HAP-1 (cell line): ENCODE results near the gene ABHD11.
"Not testable (repeated sequence)": the region's sequence is repeated elsewhere in the genome, so short reads cannot be mapped to it uniquely, and the experiment has no call there.

Source experiments
- DNase-seq, 2 experiments: peaks; one replicate each; pipeline ENCODE4 v3.0.0-alpha.2; 2016 to 2020; ENCODE audit warnings: low spot score in 2 of 2
- H3K27me3 ChIP-seq: fragments of 250-450 bp; sonication (Bioruptor Pico); 2 replicates; pipeline ENCODE4 v1.5.1; 2020; ENCODE audit warnings: low read depth, mild to moderate bottlenecking, moderate library complexity
- H3K36me3 ChIP-seq: fragments of 250-450 bp; sonication (Bioruptor Pico); replicated peaks from 2 replicates; pipeline ENCODE4 v1.5.1; 2020; ENCODE audit warnings: mild to moderate bottlenecking
- H3K4me1 ChIP-seq: fragments of 250-450 bp; sonication (Bioruptor Pico); 2 replicates; pipeline ENCODE4 v1.5.1; 2020; ENCODE audit warnings: mild to moderate bottlenecking
- H3K4me3 ChIP-seq: fragments of 250-450 bp; sonication (Bioruptor Pico); 2 replicates; pipeline ENCODE4 v1.5.1; 2020; ENCODE audit warnings: mild to moderate bottlenecking, moderate library complexity
- H3K9me3 ChIP-seq: fragments of 250-450 bp; sonication (Bioruptor Pico); 2 replicates; pipeline ENCODE4 v1.5.1; 2020; ENCODE audit warnings: mild to moderate bottlenecking, moderate library complexity
- in situ Hi-C: fragments of 300-500 bp; cut with MboI; formaldehyde crosslinking; loops from 3 replicates; pipeline ENCODE4 v1.14.3; 2020; ENCODE audit warnings: low sequenced_read_pairs, inconsistent platforms, mixed read lengths

The ABHD11 gene, protein sequence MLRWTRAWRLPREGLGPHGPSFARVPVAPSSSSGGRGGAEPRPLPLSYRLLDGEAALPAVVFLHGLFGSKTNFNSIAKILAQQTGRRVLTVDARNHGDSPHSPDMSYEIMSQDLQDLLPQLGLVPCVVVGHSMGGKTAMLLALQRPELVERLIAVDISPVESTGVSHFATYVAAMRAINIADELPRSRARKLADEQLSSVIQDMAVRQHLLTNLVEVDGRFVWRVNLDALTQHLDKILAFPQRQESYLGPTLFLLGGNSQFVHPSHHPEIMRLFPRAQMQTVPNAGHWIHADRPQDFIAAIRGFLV

DNA sequence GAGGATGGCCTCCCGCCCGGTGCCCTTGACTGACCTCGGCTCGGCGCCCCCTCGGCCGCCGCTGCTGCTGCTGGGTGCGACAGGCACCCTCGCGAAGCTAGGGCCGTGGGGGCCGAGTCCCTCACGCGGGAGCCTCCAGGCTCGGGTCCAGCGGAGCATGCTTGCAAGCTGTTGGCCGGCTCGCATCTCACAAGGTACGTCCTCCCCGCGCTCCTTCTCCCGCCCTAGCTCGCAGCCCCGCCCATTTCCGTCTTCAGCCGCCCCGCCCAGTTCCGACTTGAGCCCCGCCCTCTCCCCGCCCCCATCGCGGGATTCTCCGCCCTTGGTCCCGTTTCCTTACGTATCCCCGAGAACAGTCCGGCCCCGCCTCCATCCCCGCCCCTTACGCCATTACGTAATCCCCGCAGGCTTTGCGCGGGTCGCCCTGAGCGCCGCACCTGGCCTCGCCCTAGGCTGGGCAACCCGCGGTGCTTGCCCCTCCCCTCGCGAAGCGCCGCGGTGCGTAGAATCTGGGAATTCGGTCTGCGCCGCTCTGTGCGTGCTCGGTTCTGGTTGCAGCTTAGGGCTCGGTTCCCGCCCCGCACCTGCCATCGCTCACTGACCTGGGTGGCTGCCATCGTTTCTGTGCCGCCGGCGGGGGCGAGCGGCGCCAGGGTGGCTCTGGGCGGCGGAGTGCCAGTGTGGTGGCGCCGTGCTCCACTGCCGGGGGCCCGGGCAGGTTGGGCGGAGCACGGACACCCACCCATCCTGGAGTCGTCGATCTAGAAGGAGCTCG lies at the start of gene ABHD11:
Gene ABHD11 (minus strand): TSS at position 191 of the 775 bp plus-strand sequence. CDS start 32 bp downstream, at position 159.
- DNase-seq = peak; percentile 90 to 99
- H3K4me1 ChIP-seq = peaks cover 8% of the 10 kb centered on the region

DNA sequence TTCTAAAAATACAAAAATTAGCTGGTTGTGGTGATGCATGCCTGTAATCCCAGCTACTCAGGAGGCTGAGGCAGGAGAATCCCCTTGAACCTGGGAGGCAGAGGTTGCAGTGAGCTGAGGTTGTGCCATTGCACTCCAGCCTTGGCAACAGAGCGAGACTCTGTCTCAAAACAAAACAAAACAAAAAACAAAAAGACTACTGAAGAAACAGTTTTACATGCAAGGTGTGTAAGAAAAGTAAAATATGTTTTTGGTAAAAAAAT lies 49.1 kb upstream of the ABHD11 start:
- H3K9me3 ChIP-seq, DNase-seq, H3K4me1 ChIP-seq, H3K4me3 ChIP-seq, H3K36me3 ChIP-seq, in situ Hi-C loops, H3K27me3 ChIP-seq: not testable (repeated sequence)

More for the DNA sequence above, at the start of gene ABHD11:
- in situ Hi-C loops = loop anchor here (10.0 kb wide), 1 partner anchor 404 kb away; no protein-coding TSS in a partner anchor
- H3K36me3 ChIP-seq = peaks cover 12% of the 10 kb centered on the region
- H3K27me3 ChIP-seq = no peaks in the 10 kb centered on the region
- H3K9me3 ChIP-seq = no peaks in the 10 kb centered on the region
- H3K4me3 ChIP-seq = peak within 1 kb of the TSS; percentile 68

DNA sequence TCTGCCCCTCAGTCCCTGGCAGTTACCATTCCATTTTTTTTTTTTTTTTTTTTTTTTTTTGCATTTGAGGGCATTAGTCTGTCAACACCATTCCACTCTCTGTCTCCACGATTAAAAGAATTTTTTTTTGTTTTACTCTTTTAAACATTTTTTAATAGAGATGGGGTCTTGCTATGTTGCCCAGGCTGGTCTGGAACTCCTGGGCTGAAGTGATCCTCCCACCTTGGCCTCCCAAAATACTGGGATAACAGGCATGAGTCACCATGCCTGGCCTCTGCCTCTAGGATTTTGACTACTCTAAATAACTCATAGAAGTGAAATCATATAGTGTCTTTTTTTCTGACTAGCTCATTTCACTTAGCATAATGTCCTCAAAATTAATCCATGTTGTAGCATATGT lies 48.0 kb upstream of the ABHD11 start:
- Histone ChIP-seq H3K27me3 (peaks cover 2% of the 10 kb centered on the region; the same call in 1 of the 2 replicates), H3K9me3 (no peaks in the 10 kb centered on the region), H3K4me1 (no peaks in the 10 kb centered on the region), H3K4me3 (no peak overlapping the region), H3K36me3 (no peaks in the 10 kb centered on the region)
- no peak for DNase-seq
- in situ Hi-C loops = no loop called here

DNA sequence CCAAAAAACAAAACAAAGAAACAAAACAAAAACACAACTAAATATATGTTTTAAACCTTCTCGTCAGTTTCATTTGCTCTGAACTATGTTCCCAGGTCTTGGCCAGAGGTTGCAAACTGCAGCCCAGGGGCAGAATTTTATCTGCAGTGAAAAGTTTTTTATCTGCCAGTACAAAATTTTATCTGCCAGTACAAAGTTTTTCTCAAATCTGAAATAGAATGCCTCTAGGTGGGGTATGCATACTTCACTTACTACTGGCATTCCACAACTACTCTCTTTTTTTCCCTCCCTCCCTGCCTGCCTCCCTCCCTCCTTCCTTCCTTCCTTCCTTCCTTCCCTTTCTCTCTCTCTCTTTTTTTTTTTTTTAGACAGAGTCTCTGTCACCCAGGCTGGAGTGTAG lies 40.9 kb upstream of the ABHD11 start:
- Histone ChIP-seq H3K4me3 (no peak overlapping the region), H3K36me3 (no peaks in the 10 kb centered on the region), H3K9me3 (no peaks in the 10 kb centered on the region), H3K27me3 (no peaks in the 10 kb centered on the region), H3K4me1 (no peaks in the 10 kb centered on the region)
- in situ Hi-C loops = no loop called here
- no peak for DNase-seq

GRCh38 chr7:73778801-73779389 lies 40.3 kb upstream of the ABHD11 start:
- H3K36me3 ChIP-seq = no peaks in the 10 kb centered on the region
- DNase-seq = no peak
- in situ Hi-C loops = no loop called here
- no peak overlapping the region for H3K4me3 ChIP-seq
- no peaks in the 10 kb centered on the region for H3K9me3 ChIP-seq
- no peaks in the 10 kb centered on the region for H3K27me3 ChIP-seq
- no peaks in the 10 kb centered on the region for H3K4me1 ChIP-seq

GRCh38 chr7:73774923-73775322 lies 36.3 kb upstream of the ABHD11 start:
- H3K27me3 ChIP-seq = no peaks in the 10 kb centered on the region
- H3K36me3 ChIP-seq = no peaks in the 10 kb centered on the region
- in situ Hi-C loops = no loop called here
- H3K9me3 ChIP-seq = no peaks in the 10 kb centered on the region
- no peaks in the 10 kb centered on the region; the same call in 1 of the 2 replicates for H3K4me1 ChIP-seq
- no peak for DNase-seq
- H3K4me3 ChIP-seq = no peak overlapping the region

DNA sequence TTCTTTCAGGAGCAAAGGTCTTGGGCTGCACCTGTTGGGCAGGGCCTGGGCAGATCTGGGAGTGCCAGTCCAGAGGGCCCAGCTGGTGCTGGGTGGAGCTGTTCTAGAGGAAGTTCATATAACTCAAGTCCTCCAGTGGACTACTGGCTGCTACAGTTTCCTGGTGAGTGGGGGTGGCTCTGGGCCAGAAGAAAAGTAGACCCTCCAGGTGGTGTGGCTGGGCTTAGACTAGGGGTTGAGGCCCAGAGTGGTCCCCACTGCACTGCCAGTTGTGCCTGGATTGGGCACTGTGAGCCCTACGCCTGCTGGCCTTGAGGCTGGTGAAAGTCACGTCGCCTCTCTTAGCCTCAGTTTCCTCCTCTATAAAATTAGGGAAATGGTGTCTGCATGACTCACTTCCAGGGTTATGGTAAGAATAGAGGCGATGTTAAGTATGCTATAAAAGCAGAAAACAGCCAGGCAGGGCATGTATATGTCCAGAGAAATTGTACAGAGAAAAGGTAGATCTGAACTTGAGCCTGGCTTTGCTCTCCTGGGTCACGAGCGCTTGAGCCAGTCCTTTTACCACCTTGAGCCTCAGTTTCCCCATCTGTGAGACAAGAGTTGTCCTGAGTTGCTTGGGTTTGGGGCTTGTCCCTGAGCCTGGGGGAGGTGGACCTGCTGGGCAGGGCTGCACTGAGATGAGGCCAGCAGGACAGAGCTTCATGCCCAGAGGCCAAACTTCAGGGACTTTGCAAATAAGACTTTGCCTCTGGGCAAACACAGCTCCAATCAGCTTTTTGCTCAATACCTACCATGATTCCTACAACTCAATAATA lies 35.3 kb upstream of the ABHD11 start:
- Histone ChIP-seq H3K9me3 (no peaks in the 10 kb centered on the region), H3K4me1 (no peaks in the 10 kb centered on the region; the same call in 1 of the 2 replicates), H3K27me3 (no peaks in the 10 kb centered on the region), H3K36me3 (no peaks in the 10 kb centered on the region), H3K4me3 (no peak overlapping the region)
- DNase-seq = no peak
- in situ Hi-C loops = no loop called here

DNA sequence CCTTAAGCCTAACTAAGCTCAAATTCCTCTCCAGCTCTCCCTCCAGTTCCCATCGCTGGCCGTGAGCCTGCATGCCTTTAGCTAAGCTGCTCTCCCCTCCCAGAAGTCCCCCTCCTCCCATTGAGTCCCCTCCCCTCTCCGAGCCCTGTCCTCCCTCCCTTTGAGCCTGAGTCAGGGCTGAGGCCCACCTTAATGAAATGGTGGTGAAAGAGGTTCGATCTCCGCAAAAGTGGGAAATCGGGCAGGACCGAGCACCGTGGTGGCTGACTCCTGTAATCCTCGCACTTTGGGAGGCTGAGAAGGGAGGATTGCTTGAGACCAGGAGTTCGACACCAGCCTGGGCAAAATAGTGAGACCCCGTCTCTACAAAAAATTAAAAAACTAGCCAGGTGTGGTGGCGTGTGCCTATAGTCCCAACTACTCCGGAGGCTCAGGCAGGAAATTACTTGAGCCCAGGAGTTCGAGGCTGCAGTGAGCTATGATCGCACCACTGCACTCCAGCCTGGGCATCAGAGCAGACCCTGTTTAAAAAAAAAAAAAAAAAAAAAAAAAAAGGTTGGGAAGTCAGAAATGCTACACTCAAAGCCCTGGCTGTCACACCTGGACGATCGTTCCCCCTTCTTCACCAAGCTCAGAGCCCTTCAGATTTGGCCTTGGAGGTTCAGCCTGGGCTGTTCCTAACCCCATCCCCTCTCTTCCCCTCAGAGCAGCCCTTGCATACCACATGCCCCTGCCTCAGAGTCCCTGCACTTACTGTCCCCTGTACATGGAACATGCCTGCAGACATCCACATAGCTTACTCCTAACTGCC lies 32.5 kb upstream of the ABHD11 start:
- Histone ChIP-seq H3K36me3 (no peaks in the 10 kb centered on the region), H3K4me3 (peak overlapping the region; percentile 37), H3K27me3 (no peaks in the 10 kb centered on the region), H3K9me3 (no peaks in the 10 kb centered on the region), H3K4me1 (no peaks in the 10 kb centered on the region; the same call in 1 of the 2 replicates)
- in situ Hi-C loops = no loop called here
- DNase-seq = no peak

- DNase-seq = peak; percentile 71 to 90
- H3K9me3 ChIP-seq = no peaks in the 10 kb centered on the region
- H3K36me3 ChIP-seq = no peaks in the 10 kb centered on the region
- in situ Hi-C loops = no loop called here
- no peaks in the 10 kb centered on the region; the same call in 1 of the 2 replicates for H3K4me1 ChIP-seq
- no peaks in the 10 kb centered on the region for H3K27me3 ChIP-seq
- peak within 1 kb of the TSS; percentile 37 for H3K4me3 ChIP-seq
Measured at GRCh38 chr7:73770002-73770859, 31.6 kb upstream of the ABHD11 start, which contains the start of gene CLDN3. Gene CLDN3, minus strand, starts transcription at chr7:73770270. Its CDS starts 221 bp downstream, at chr7:73770049.

GRCh38 chr7:73769481-73770001 lies 30.9 kb upstream of the ABHD11 start:
- no peak for DNase-seq
- peak overlapping the region; percentile 37 for H3K4me3 ChIP-seq

GRCh38 chr7:73768641-73769480 lies 30.3 kb upstream of the ABHD11 start:
- no peaks in the 10 kb centered on the region for H3K27me3 ChIP-seq
- H3K4me1 ChIP-seq = no peaks in the 10 kb centered on the region; the same call in 1 of the 2 replicates
- in situ Hi-C loops = no loop called here
- H3K36me3 ChIP-seq = no peaks in the 10 kb centered on the region
- H3K4me3 ChIP-seq = no peak overlapping the region
- H3K9me3 ChIP-seq = no peaks in the 10 kb centered on the region
- no peak for DNase-seq

More at GRCh38 chr7:73769481-73770001, 30.9 kb upstream of the ABHD11 start:
- in situ Hi-C loops = no loop called here
- Histone ChIP-seq H3K27me3 (no peaks in the 10 kb centered on the region), H3K36me3 (no peaks in the 10 kb centered on the region), H3K9me3 (no peaks in the 10 kb centered on the region), H3K4me1 (no peaks in the 10 kb centered on the region; the same call in 1 of the 2 replicates)
